ENCODE results near the gene FLNB.

- TF ChIP-seq POLR2A (IDR thresholded peaks at IDR 0.05; ENCODE audit: low read length) (no peak), GATA1 (IDR thresholded peaks at IDR 0.05; ENCODE audit: low read depth, low read length) (no peak)
These were observed 144.2 kb downstream of the FLNB start for GRCh38 chr3:58152225-58153015.
